Anterior cingulate cortex (tissue), 58 donors: Measurements from ENCODE around the gene RBM12.
"Not testable (repeated sequence)": the region's sequence is repeated elsewhere in the genome, so short reads cannot be mapped to it uniquely, and the experiment has no call there.

Source experiments
- DNase-seq, 58 donors: peaks; one replicate each; lab custom pipeline; 2025; lab: John Stamatoyannopoulos, UW

Gene RBM12, protein sequence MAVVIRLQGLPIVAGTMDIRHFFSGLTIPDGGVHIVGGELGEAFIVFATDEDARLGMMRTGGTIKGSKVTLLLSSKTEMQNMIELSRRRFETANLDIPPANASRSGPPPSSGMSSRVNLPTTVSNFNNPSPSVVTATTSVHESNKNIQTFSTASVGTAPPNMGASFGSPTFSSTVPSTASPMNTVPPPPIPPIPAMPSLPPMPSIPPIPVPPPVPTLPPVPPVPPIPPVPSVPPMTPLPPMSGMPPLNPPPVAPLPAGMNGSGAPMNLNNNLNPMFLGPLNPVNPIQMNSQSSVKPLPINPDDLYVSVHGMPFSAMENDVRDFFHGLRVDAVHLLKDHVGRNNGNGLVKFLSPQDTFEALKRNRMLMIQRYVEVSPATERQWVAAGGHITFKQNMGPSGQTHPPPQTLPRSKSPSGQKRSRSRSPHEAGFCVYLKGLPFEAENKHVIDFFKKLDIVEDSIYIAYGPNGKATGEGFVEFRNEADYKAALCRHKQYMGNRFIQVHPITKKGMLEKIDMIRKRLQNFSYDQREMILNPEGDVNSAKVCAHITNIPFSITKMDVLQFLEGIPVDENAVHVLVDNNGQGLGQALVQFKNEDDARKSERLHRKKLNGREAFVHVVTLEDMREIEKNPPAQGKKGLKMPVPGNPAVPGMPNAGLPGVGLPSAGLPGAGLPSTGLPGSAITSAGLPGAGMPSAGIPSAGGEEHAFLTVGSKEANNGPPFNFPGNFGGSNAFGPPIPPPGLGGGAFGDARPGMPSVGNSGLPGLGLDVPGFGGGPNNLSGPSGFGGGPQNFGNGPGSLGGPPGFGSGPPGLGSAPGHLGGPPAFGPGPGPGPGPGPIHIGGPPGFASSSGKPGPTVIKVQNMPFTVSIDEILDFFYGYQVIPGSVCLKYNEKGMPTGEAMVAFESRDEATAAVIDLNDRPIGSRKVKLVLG

DNA sequence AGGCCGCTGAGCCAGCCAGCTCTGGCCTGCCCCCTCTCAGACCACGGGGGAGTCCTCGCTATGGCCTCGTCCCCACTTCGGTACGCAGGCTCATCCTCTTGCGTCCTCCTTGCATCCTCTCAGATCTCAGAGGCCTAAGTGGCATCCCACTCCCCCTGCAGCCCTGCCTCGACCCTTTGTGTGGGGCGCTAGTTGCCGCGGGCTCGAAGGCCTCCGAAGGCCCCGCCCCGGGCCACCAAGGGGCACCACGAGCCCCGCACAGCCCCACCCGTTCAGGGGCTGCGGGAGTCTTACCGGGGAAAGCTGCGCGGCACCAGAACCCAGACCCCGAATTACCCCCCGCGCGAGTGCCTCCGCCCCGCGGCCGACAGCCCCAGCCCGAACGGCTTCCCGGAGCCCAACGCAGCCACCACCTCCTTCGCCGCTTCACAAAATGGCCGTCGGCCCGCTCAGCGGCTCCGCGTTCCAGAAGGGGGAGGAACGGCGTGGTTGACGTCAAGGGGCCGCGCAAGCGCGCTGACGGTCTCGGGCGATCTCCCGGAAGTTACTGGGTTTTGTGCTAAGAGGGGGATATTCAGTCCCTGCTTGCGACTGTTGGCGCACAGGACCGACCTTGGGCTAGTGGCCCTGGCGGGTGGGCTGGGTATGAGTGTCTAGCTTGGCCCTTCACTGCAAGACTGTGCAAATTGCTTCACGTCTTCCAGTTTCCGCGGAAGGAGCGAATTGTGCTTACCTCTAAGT, at the start of gene RBM12, which contains the start of gene CPNE1:
RBM12 (minus strand) TSS at position 435 of the 741 bp plus-strand sequence. CDS start 9,578 bp downstream, outside the sequence.
CPNE1 (minus strand) TSS at position 435 of the 741 bp plus-strand sequence. CDS start 31,977 bp downstream, outside the sequence.
- DNase-seq, result peak; percentile 15 to 94 (median 89)

DNA sequence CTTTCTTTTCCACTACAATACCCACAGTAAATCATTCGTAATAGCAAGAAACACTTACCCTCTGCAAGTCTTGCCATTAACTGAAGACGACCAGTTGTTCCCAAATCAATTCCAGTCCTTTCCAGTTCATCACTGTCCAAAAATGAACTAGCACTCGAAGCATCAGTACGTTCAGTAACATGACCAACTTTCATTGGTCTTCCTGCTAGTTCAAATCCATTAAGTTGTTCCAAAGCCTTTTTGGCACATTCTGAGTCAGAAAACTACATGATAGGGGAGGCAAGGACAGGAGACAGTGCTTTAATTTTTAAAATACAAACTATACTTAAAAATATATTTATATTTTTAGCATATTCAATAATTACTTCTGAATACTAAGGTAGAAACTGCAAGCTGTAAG, 49.4 kb upstream of the RBM12 start:
- DNase-seq, result no peak

DNA sequence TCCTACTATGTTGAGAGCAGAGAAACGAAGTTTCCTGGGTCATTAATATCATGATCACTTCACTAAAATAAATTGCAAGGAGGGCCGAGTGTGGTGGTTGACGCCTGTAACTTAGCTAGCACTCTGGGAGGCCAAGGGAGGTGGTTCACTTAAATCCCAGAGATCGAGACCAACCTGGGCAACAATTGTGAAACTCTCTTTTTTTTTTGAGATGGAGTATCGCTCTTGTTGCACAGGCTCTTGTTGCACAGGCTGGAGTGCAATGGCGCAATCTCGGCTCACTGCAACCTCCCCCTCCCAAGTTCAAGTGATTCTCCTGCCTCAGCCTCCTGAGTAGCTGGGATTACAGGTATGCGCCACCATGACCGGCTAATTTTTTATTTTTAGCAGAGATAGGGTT, 48.4 kb upstream of the RBM12 start:
- DNase-seq, result not testable (repeated sequence)

DNA sequence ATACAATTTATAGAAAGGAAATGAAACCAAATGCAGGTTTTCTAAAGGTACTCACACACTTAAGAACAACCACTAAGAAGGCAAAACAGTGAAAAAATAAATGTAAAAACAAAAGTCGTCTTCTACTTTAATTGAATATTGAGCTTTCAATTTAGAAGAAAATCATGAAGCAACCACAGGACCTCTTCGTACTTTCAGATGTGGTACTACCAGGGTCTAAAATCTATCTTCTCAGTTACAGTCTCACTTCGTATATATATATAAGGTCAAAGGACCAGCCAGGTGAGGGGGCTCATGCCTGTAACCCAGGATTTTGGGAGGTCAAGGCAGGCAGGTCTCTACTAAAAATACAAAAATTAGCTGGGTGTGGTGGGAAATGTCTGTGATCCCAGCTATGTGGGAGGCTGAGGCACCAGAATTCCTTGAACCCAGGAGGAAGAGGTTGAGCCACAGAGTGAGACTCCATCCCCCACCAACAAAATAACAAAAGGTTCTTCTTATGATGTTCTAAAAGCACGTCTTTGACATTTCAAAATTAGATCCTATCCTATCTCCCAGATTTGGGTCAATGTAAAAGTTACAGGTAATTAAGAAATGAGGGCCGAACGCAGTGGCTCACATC, 47.0 kb upstream of the RBM12 start:
- DNase-seq, result no peak

DNA sequence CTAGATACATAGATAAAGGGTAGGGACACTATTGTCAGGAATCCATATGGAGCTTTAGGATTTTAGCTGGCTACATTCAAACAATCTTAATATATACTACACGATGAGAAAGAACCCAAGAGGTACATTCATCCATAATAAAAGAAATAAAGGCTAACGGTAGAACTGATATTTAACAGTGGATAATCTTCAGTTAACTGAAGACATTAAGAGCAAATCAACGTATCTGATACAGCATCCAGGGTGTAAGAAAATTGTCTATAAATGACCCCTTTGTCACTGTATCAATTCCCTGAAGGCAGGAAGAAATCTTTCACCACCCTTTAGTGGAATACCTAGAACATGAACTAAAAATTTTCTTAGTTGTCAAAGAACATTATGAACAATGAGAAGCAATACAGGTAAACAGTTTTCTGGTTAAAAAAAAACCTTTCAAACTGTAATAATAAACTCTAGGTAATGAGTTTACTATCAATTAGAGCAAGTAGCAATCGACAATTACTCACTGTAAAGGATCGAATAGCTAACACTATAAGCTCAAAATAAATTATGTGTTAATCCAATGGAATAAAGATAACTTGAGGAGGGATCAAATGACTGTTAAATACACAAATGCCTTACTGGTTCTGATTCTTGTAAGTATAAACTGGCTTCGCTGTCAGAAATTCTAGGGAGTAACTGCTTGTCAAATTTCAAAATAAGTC, 46.3 kb upstream of the RBM12 start:
- DNase-seq, result no peak

DNA sequence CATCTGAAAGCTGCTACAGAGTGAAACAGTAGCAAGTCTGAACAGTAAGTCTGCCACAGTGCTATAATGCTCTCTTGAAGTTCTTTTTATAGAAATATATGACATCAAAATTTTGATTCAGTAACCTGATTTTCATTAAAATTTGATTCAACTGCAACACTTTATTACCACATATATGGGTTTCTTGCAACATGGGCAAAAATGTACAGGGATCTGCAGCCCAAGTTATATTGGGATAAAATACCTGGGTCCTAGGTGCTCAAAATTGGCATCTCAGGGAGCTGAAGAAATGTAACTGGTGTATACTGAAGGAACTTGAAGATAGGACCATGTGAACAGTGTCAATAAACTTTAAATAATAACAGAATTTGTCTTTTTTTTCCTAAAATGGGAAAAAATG, 45.3 kb upstream of the RBM12 start:
- DNase-seq, result no peak

DNA sequence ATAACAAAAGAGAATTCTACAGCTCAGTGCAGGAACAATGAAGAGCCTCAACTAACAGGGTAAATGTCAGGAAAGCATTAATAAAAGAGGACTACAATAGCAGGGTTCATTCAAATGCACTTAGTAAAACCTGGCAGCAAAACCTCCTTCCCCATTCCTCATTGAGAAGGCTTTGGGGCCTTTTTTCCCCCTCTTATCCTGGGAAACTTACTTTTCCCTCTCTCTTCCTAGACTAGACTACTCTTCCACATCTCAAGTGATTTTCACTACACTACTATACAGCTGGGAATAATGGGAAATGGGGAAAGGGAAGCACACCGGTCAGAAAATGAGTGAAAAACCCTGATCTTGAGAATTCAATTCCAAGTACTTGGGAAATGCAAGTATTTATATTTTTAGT, 44.6 kb upstream of the RBM12 start:
- DNase-seq, result no peak

DNA sequence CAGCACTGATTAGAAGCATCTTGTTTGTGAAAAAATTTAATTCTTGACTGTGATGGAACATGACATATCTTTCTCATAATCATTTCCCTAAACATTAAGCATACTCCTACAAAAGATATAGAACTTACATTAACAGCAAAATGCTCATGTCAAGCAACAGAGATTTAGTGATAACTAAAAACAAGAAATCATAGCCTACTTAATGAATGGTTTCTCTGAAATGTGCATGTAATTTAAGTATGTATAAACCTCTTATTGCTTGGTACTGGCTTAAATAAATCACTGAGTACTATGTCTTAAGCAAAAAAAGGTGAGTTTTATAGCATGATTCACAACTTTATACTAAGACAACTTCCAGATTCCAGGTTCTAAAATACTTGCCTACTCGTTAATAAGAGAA, 43.8 kb upstream of the RBM12 start:
- DNase-seq, result no peak

DNA sequence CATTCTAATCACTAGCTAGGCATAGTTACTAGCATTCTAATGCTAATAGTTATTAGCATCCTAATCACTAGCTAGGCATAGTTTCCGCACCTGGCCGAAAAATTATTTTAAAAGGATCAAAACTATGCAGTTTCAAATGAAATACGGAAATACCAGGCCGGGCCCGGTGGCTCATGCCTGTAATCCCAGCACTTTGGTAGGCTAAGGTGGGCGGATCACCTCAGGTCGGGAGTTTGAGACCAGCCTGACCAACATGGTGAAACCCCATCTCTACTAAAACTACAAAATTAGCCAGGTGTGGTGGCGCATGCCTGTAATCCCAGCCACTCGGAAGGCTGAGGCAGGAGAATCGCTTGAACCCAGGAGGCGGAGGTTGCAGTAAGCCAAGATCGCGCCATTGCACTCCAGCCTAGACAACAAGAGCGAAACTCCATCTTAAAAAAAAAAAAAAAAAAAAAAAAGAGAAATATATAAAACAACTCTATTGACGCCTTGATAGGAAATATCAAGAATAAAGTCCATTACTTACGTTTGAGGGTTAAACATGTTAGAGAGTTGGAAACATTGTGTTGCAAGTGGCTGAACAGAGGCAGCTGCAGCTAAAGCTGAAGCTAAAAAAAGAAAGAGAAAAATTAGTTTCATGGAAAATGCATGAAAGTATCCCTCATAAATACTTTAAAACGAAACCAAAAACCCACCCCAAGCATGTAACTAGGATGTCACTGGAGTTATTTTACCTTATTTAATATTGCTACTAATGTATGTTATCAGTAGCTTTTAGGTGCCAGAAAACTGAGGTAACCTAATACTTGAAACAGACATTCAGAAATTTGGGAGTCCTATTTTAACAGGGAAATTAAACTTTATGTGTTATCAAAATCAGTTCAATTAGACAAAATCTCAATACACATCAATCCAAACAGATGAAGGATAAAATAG, 42.2 kb upstream of the RBM12 start:
- not testable (repeated sequence) for DNase-seq

DNA sequence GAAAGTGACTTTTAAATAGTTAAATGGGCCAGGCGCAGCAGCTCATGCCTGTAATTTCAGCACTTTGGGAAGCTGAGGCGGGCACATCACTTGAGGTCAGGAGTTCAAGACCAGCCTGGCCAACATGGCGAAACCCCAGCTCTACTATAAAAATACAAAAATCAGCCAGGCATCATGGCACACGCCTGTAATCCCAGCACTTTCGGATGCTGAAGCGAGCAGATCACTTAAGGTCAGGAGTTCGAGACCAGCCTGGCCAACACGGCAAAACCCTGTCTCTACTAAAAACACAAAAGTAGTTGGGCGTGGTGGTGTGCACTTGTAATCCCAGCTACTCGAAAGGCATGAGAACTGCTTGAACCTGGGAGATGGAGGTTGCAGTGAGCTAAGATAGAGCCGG, 41.2 kb upstream of the RBM12 start:
- DNase-seq, result not testable (repeated sequence)

DNA sequence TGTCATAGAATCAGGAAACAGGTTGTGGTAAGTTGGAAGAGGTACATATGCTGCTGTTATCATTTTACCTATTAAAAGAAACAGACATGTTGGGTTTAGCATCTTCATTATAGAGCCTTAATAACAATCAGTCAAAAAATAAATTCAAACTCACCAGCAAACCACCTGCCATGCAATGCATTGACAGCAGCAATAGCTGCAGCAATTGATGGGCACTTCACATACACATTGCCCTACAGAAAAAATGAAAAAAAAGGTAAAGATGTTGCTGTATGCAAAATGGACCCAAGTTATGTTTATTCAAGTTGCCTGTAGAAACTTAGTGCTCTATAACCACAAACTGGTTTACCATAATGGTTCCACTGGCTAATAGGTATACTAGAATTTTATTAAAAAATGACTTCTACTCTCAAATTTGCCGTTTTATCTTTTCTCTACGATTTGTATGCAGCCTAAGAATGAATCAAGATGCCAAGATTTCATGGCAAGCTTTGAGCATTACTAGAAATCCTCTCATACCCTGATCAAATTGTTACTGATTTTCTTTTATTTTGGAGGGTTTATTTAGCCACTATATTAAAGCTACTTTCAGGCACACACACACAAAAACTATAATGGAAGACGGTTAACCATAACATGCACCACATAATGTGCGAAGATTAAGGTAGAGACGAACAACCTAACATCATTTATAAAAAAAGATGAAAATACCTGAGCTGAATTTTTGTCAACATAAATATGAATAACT, 40.0 kb upstream of the RBM12 start:
- no peak for DNase-seq

DNA sequence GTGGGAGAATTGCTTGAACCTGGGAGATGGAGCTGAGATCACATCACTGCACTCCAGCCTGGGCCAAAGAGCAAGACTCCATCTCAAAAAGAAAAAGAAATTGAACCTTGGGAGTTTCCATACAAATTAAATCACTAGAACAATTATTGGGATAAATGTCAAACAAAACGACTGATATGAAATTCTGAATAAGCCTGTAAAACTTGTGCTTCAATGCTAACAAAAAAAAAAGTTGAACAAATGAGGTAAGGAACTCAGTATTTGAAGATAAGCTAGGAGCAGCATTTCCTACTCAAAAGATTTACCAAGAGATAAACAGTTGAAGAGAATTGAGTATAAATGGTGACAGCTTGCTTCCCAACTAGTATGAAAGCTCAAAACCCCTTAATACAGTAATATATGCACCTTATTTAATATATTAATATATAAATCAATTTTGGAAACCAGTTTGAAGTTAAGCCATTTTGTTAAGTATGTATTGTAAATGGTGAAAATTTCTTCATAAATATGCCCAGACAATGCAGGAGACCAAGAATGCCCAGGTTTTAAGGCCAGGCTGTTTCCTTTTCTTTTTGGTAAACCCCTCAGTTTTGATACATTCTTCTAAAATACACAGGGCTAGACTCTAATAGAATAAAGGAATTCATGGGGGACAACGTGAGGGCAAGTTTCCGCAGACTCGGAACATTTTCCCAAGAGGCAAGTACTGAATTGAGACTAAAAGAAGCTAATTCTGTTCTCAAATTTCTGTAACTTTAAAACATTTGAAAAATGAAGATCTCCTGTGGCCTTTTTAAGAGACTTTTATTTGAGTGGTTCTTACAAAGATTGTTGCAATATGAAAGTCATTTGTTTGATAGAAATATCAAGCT, 38.4 kb upstream of the RBM12 start:
- no peak for DNase-seq

DNA sequence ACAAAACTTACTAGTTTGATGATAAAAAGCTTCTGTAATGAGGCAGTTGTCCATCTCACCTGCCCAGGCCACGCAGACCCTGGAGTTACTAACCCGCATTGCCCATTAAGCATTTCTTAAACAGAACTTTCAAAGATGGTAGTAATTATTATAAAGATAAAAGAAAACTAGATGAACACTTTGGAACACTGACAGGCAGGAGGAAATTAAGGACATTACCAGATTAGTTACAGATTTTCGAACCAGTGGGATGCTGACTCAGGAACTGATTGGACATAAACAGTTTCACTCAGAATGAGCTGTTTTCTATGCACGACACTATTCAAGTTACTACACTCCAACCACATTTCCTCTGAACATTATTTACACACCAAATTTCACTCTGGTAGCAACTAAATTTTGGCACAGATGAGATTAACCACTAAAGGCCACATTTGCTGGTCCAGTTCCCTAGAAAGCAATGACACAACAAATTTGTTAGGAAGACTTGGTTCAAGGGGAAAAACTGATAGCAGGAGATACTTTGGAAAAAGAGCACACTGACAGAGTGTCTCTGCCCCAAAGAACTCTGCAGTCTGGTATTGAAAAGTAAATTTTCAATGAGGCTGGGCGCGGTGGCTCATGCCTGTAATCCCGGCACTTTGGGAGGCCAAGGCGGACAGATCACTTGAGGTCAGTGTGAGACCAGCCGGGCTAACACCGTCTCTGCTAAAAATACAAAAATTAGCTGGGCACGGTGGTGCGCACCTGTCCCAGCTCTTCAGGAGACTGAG, 37.5 kb upstream of the RBM12 start:
- DNase-seq, result no peak

DNA sequence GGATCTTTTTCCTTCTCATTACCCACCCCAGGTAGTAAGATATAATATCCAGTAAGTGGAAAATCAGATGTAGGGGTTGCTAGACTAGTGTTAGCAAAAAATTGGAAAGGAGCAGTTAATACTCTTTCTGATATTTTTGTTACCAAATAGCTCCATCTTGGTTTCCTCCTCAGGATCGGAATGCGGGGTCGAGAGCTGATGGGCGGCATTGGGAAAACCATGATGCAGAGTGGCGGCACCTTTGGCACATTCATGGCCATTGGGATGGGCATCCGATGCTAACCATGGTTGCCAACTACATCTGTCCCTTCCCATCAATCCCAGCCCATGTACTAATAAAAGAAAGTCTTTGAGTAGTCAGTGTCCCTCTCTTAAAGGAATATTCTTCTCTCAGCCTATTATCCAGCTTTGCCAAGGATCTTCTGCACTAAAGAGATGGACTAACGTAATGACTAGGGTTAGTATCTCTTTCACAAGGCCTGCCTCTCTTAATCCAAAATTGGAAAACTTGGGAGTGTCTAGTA, 36.0 kb upstream of the RBM12 start:
- DNase-seq, result no peak

DNA sequence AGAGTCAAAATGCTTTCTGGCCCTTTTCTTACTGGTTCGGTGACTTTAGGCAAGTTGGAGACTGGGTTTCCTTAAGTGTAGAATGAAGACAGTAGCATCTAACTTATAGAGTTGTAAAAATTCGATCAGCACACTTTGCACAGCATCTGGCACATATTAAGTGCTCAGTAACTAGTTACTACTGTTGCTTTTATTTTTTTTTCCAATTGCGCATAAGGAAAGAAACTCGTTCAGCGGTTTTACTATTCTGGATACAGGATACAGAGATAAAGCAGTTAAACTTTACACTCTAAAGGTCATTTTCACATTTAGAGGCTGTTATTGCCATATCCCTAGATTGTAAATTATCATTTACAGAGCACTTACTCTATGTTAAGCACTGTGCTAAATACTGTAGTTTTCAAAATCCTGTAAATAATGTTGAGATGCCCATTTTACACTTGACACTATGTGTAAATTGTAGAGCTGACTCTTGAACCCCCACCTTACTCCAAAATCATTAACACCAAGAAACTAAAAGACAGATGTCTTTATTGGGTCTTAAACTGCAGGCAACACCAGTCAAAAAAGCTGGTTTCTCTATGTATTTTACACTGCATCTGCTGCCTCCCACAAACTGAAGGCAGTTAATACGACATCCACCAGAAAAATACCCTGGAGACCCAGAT, 35.4 kb upstream of the RBM12 start:
- no peak for DNase-seq
